B cell (primary cell): Measurements from ENCODE around the gene KIF13A. TPM values are rescaled to one million over a fixed set of nuclear protein-coding genes. Genes with fewer than 3 reads are reported as not detected.

Experiments used
- ATAC-seq: fragments of 200-7000 bp; cut with Tn5 transposase; one replicate; pipeline ENCODE4 v1.10.0; 2021; ENCODE audit warnings: low read depth, mild to moderate bottlenecking, moderate number of reproducible peaks, moderate library complexity
- CTCF ChIA-PET: fragments of 350-600 bp; sonication (Branson Sonifier 250); formaldehyde crosslinking; loops from one replicate; lab custom pipeline; 2021; ENCODE audit warnings: antibody characterized with exemption, inconsistent platforms; lab: Charles Lee
- POLR2A ChIA-PET: fragments of 350-600 bp; sonication (Branson Sonifier 250); formaldehyde crosslinking; loops from one replicate; lab custom pipeline; 2021; ENCODE audit warnings: antibody characterized with exemption; lab: Charles Lee
- DNase-seq: peaks from one replicate; pipeline ENCODE4 v3.0.0; 2013
- H2AFZ ChIP-seq: 2 replicates; pipeline ENCODE4 v1.6.1; 2012; ENCODE audit warnings: mild to moderate bottlenecking, low read depth, low read length; ENCODE audit not compliant: insufficient read depth, poor library complexity, severe bottlenecking
- H3K27ac ChIP-seq, 2 donors: 1 replicate in 1 of 2; 2 replicates in 1 of 2; pipeline ENCODE4 v1.5.1; 2012 to 2013; ENCODE audit warnings: low read length in 2 of 2, mild to moderate bottlenecking in 2 of 2, moderate library complexity in 1 of 2
- H3K27me3 ChIP-seq, 4 experiments: fragments of 200-600 bp in 1 of 4; sonication (generic) in 1 of 4; replicated peaks in 1 of 4; 1 replicate in 2 of 4; 2 replicates in 2 of 4; pipeline versions ENCODE4 v1.6.1 to v1.7.0; 2013 to 2016; ENCODE audit warnings: low read length in 3 of 4, mild to moderate bottlenecking in 2 of 4, mixed read lengths in 1 of 4, moderate library complexity in 1 of 4; ENCODE audit not compliant: insufficient read depth in 4 of 4, control insufficient read depth in 3 of 4; ENCODE audit errors: control extremely low read depth in 1 of 4
- H3K36me3 ChIP-seq, 2 experiments: replicated peaks in 1 of 2; 1 replicate in 1 of 2; 2 replicates in 1 of 2; pipeline versions ENCODE4 v1.6.1 to v1.7.1; 2013; ENCODE audit warnings: low read length in 1 of 2; ENCODE audit not compliant: insufficient read depth in 2 of 2, control insufficient read depth in 1 of 2; ENCODE audit errors: control extremely low read depth in 1 of 2, extremely low read depth in 1 of 2
- H3K4me1 ChIP-seq, 2 donors: fragments of 200-600 bp in 1 of 2; sonication (generic) in 1 of 2; 1 replicate in 1 of 2; 2 replicates in 1 of 2; pipeline versions ENCODE4 v1.5.1 to v1.6.1; 2013 to 2017; ENCODE audit warnings: low read length in 2 of 2; ENCODE audit not compliant: control insufficient read depth in 2 of 2, insufficient read depth in 2 of 2
- H3K4me2 ChIP-seq: replicated peaks from 2 replicates; pipeline ENCODE3; 2012; ENCODE audit warnings: mild to moderate bottlenecking, low read depth, low read length; ENCODE audit not compliant: poor library complexity, severe bottlenecking
- H3K4me3 ChIP-seq, 5 experiments: fragments of 200-600 bp in 1 of 5; sonication (generic) in 1 of 5; 1 replicate in 3 of 5; 2 replicates in 2 of 5; pipeline versions ENCODE4 v1.5.1 to v1.7.0; 2011 to 2016; ENCODE audit warnings: low read length in 4 of 5, mild to moderate bottlenecking in 4 of 5, low read depth in 2 of 5, control low read depth in 1 of 5, moderate library complexity in 1 of 5; ENCODE audit not compliant: insufficient read depth in 1 of 5; ENCODE audit errors: control extremely low read depth in 1 of 5, extremely low read depth in 1 of 5
- H3K79me2 ChIP-seq: fragments of 200-600 bp; sonication (generic); one replicate; pipeline ENCODE4 v1.6.0; 2016; ENCODE audit warnings: low read length; ENCODE audit not compliant: control insufficient read depth, insufficient read depth
- H3K9ac ChIP-seq: fragments of 200-600 bp; sonication (generic); 2 replicates; pipeline ENCODE4 v1.6.1; 2017; ENCODE audit warnings: mild to moderate bottlenecking, low read length, moderate library complexity
- H3K9me3 ChIP-seq, 3 donors: one replicate each; pipeline versions ENCODE4 v1.6.1 to v1.7.1; 2013; ENCODE audit warnings: low read length in 2 of 3; ENCODE audit not compliant: control insufficient read depth in 2 of 3, insufficient read depth in 1 of 3; ENCODE audit errors: control extremely low read depth in 1 of 3
- H4K20me1 ChIP-seq: 2 replicates; pipeline ENCODE4 v1.6.0; 2012; ENCODE audit warnings: mild to moderate bottlenecking, low read length; ENCODE audit not compliant: insufficient read depth, control insufficient read depth, poor library complexity, severe bottlenecking
- H3K27ac Mint-ChIP-seq: one replicate; pipeline ENCODE4 v1.8.0; 2021; ENCODE audit warnings: mixed read lengths
- H3K27me3 Mint-ChIP-seq: one replicate; pipeline ENCODE4 v1.8.0; 2021; ENCODE audit warnings: mixed read lengths
- H3K4me1 Mint-ChIP-seq: one replicate; pipeline ENCODE4 v1.8.0; 2021; ENCODE audit warnings: mixed read lengths
- H3K4me3 Mint-ChIP-seq: one replicate; pipeline ENCODE4 v1.8.0; 2021; ENCODE audit warnings: mixed read lengths
- H3K9me3 Mint-ChIP-seq: one replicate; pipeline ENCODE4 v1.8.0; 2022; ENCODE audit warnings: mixed read lengths; ENCODE audit not compliant: insufficient read depth
- CTCF ChIP-seq: fragments of 200-600 bp; IDR thresholded peaks from one replicate; pipeline ENCODE4 v1.8.0; 2022; ENCODE audit warnings: antibody characterized with exemption, mild to moderate bottlenecking
- EZH2 ChIP-seq: IDR thresholded peaks from 2 replicates; pipeline ENCODE4 v1.6.1; 2012; ENCODE audit warnings: borderline replicate concordance, low read depth, mild to moderate bottlenecking, moderate library complexity, low read length; ENCODE audit not compliant: insufficient read depth, poor library complexity, severe bottlenecking
- WGBS: methylation state at CpG from one replicate; pipeline ENCODE4 v1.1.5; 2013; ENCODE audit warnings: missing lambda C conversion rate; ENCODE audit not compliant: insufficient coverage; 5-methylcytosine and 5-hydroxymethylcytosine counted together
- intact Hi-C: fragments of 100-400 bp; cut with micrococcal nuclease; formaldehyde crosslinking; loops from one replicate; pipeline ENCODE4 v1.10.0; 2022
- polyA plus RNA-seq: library from polyadenylated mRNA; depleted of rRNA; stranded (reverse); fragments of >200 nt; gene quantifications from 2 replicates; pipeline ENCODE4 v1.2.3, GENCODE V29; 2012
- total RNA-seq, 2 donors: library from RNA; stranded (reverse); fragments of 120-200 nt in 1 of 2; gene quantifications; 1 replicate in 1 of 2; 2 replicates in 1 of 2; pipeline versions ENCODE4 v1.2.3 to v1.2.4, GENCODE V29; 2013 to 2022

The KIF13A gene
- total and polyA plus RNA-seq, 2 donors (not counting 1 experiment from before 2014, with no cell fraction given): 2.1 to 23.4 TPM

- H4K20me1 ChIP-seq: no peaks in the 10 kb centered on the region
- no peak overlapping the region for H3K9ac ChIP-seq
- Mint-ChIP-seq H3K27ac (no peak overlapping the region), H3K9me3 (peaks cover 7% of the 10 kb centered on the region), H3K4me3 (no peak overlapping the region), H3K27me3 (peaks cover 3% of the 10 kb centered on the region), H3K4me1 (no peaks in the 10 kb centered on the region)
- H3K27me3 ChIP-seq: no peaks in the 10 kb centered on the region
- intact Hi-C loops: no loop called here
- H2AFZ ChIP-seq: no peak overlapping the region
- ChIA-PET CTCF (no interaction called here), POLR2A (no interaction called here)
- H3K79me2 ChIP-seq: no peaks in the 10 kb centered on the region
- no peak overlapping the region for H3K27ac ChIP-seq
- DNase-seq: no peak
- no peak for TF ChIP-seq CTCF
- no peak for TF ChIP-seq EZH2
- H3K9me3 ChIP-seq: peaks cover 0 to 3% (median 0%) of the 10 kb centered on the region in 3 donors
- H3K4me1 ChIP-seq: no peaks in the 10 kb centered on the region
- H3K4me2 ChIP-seq: no peak overlapping the region
- WGBS: 98% methylated on average over 49 of the region's 49 CpGs
- H3K36me3 ChIP-seq: no peaks in the 10 kb centered on the region
- H3K4me3 ChIP-seq: no peak overlapping the region
- no peak for ATAC-seq
These were observed 258.7 kb downstream of the KIF13A start for GRCh38 chr6:17728551-17729222.

GRCh38 chr6:17725083-17725482, 262.4 kb downstream of the KIF13A start:
- Mint-ChIP-seq H3K4me3 (no peak overlapping the region), H3K27me3 (peaks cover 14% of the 10 kb centered on the region), H3K4me1 (no peaks in the 10 kb centered on the region), H3K27ac (no peak overlapping the region), H3K9me3 (peaks cover 7% of the 10 kb centered on the region)
- Histone ChIP-seq H3K27me3 (no peaks in the 10 kb centered on the region), H2AFZ (no peak overlapping the region), H3K4me2 (no peak overlapping the region), H3K36me3 (no peaks in the 10 kb centered on the region), H4K20me1 (no peaks in the 10 kb centered on the region), H3K79me2 (no peaks in the 10 kb centered on the region), H3K4me1 (no peaks in the 10 kb centered on the region), H3K9me3 (peaks cover 0 to 3% (median 0%) of the 10 kb centered on the region in 3 donors), H3K27ac (no peak overlapping the region), H3K4me3 (no peak overlapping the region), H3K9ac (no peak overlapping the region)
- WGBS: 25% methylated on average over 6 of the region's 6 CpGs
- intact Hi-C loops: no loop called here
- POLR2A ChIA-PET: no interaction called here
- CTCF ChIA-PET: no interaction called here
- TF ChIP-seq EZH2 (no peak), CTCF (no peak)
- no peak for ATAC-seq
- no peak for DNase-seq
